HG03342 (cell line): ENCODE measurements around the gene ZPBP.
"Not testable (repeated sequence)": the region's sequence is repeated elsewhere in the genome, so short reads cannot be mapped to it uniquely, and the experiment has no call there.

Experiments
- ATAC-seq: cut with Tn5 transposase; IDR thresholded peaks from one replicate; pipeline ENCODE4 v1.9.1; 2021; ENCODE audit warnings: mild to moderate bottlenecking, moderate library complexity; ENCODE audit not compliant: unreplicated experiment

Gene ZPBP

GRCh38 chr7:50047716-50048115 is 45.3 kb downstream of the ZPBP start:
- no peak for ATAC-seq

GRCh38 chr7:50041165-50041564 is 51.9 kb downstream of the ZPBP start:
- not testable (repeated sequence) for ATAC-seq

GRCh38 chr7:50037086-50037485 is 56.0 kb downstream of the ZPBP start:
- ATAC-seq: no peak

GRCh38 chr7:50022991-50023390 is 70.1 kb downstream of the ZPBP start:
- ATAC-seq: no peak

GRCh38 chr7:50022451-50022850 is 70.6 kb downstream of the ZPBP start:
- ATAC-seq: no peak

- no peak for ATAC-seq
Measured at GRCh38 chr7:49995681-49996080, 97.4 kb downstream of the ZPBP start.

GRCh38 chr7:49986191-49986590 is 106.9 kb downstream of the ZPBP start:
- ATAC-seq: no peak

- ATAC-seq: no peak
Measured at GRCh38 chr7:49980465-49980864, 112.6 kb downstream of the ZPBP start.

- ATAC-seq: no peak
Measured at GRCh38 chr7:49976238-49976637, 116.8 kb downstream of the ZPBP start.

- ATAC-seq: no peak
Measured at GRCh38 chr7:49974035-49974434, 119.0 kb downstream of the ZPBP start.

- no peak for ATAC-seq
Measured at GRCh38 chr7:49937608-49938007, 155.4 kb downstream of the ZPBP start.

- no peak for ATAC-seq
Measured at GRCh38 chr7:49931627-49932026, 161.4 kb downstream of the ZPBP start.

- no peak for ATAC-seq
Measured at GRCh38 chr7:49928787-49929186, 164.3 kb downstream of the ZPBP start.

- no peak for ATAC-seq
Measured at GRCh38 chr7:49927631-49928030, 165.4 kb downstream of the ZPBP start.

- ATAC-seq: no peak
Measured at GRCh38 chr7:49926720-49927119, 166.3 kb downstream of the ZPBP start.

GRCh38 chr7:49911909-49912308 is 181.1 kb downstream of the ZPBP start:
- ATAC-seq: no peak

- no peak for ATAC-seq
Measured at GRCh38 chr7:49894543-49894942, 198.5 kb downstream of the ZPBP start.

GRCh38 chr7:49893131-49893530 is 199.9 kb downstream of the ZPBP start:
- ATAC-seq: no peak

GRCh38 chr7:49892481-49892880 is 200.6 kb downstream of the ZPBP start:
- ATAC-seq: no peak
